NCI-H345 (cell line): ENCODE measurements around the gene IGF1R.
"Not testable (repeated sequence)": the region's sequence is repeated elsewhere in the genome, so short reads cannot be mapped to it uniquely, and the experiment has no call there.

ENCODE experiments used
- DNase-seq: peaks from one replicate; lab custom pipeline; 2025; lab: John Stamatoyannopoulos, UW

The IGF1R gene

DNA sequence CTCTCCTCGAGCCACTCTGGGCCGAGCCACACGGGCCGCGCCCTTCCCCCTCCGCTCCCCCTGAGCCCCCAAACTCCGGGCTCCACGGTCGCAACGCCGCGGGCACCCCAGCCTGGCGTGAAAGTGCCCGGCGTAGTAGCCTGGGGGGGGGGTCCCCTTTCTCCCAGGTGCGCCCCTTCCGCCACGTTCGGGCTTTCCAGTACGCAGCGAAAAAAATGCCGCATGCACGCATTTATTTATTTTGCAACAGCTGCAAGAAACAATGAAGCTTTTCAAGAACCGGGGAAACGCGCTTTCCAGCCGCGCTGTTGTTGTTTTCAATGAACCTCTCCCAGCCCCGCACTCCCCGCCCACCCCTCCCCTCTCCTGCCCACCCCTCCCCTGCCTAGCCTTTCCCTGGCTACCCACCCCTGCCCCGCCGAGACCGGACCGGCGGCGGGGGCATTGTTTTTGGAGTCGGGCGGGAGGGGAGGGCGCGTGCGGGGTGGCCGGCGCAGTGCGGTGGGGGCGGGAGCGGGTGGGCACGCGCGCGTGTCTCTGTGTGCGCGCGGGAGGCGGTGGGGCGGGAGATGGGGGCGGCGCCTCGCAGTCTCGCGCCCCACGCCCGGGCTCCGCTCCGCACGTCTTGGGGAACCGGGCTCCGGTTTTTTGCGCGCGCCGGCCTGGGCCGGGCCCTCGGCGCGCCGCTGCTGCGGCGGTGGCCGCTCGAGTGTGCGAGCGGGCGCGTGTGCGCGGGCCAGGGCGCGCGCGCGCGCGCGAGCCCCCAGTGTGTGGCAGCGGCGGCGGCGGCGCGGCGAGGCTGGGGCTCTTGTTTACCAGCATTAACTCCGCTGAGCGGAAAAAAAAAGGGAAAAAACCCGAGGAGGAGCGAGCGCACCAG lies at the start of gene IGF1R:
Gene IGF1R, plus strand, starts transcription at position 766 of the 880 bp plus-strand sequence. CDS start 1,043 bp downstream, outside the sequence.
- DNase-seq = peak; percentile 89

DNA sequence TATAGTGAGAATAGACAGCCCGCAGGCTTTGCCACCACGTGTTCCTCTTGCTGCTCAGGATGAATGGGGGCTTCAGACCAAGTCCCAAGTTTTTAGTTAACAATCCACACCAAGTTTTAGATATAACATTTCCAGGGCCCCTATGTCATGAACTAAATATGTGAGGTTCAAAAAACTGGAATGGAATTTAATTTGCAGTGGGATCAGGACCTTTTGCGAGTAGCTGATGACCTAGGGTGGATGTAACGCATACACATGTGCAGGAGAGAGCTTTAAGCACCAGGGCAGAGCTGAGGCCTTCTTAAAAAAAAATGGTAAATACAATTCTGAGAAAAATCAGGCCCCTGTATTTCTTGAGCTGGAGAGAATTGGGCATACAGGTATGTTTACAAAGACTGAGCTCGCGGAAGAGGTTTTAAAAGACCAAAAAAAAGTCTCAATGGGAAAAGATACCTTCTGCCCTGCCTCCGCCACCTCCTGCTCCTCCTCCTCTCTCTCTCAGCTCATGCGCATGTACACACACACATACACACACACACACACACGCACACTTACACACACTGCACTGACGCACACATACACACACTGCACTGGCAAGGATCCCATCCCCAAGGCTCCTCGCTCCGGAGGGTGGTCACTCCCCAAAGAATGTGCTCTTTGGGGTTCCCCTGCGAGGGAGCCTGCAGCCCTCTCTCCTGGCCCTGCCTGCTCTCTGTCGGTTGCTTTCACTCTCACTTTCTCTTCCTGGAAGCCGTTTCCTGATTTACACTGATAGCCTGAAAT lies 48.2 kb upstream of the IGF1R start:
- DNase-seq = no peak

DNA sequence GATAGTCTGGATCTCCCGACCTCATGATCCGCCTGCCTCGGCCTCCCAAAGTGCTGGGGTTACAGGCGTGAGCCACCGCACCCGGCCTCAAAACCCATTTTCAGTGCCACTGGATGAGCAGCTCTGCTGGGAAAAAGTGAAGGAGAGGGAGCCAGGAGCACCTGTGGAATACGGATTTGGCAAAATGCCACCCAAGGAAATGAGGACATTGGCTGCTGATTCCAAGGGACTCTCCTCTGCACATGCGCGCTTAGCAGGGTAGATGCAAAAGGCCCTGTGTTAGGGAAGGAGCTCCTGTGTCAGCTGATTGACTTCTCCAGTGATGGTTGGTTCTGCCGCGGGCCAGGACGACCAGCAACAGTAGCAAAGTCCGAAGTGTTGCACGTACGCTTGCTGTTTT lies 43.4 kb upstream of the IGF1R start:
- DNase-seq = no peak

DNA sequence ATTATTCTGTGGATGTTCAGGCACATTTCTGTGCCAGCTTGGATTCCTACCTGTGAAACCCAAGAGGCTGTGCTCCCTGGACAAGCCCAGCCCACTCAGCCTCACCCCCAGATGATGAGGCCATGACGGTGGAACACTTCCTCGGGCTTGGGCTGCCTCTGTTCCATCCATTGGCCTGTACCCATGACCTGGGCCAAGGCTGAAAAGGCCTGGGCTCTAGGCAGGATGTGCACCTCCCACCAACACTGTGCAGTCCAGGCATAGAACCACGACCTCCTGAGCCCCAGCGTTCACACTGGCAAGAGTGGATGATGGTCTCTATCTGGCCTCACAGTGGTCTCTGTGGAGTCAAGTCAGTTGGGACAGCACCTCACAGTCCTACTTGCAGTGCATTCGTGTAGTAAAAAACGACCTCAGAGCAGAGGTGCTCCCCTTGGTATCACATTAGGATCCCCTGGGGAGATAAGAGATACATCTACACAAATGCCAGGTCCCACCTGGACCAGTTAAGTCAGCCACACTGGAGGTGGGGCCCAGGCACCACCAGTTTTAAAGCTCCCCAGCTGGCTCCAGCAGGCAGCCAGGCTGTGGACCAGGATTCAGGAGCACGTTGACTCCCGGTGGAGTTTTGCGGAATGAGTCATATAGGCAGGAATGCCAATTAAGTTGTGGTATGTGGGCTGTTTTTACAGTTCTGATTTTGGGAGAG lies 39.0 kb upstream of the IGF1R start:
- DNase-seq = no peak

DNA sequence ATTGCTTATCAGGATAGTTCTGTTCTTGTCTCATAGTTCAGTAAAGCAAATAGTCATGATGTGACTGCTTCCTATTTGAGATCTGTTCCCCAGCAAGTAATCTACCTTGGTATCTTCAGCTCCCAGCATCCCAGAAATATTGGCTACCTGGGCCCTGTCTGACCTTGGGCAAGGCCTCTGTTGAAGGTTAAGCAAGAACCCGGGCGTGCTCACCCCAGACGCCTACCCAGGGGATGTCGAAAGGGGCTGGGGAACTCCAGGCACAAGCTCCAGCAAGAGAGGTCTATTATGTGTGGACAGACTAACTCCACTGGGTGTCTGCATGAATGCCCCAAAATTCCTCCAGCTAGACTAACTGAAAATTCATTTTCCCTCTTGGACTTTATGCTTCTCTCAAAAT lies 37.3 kb upstream of the IGF1R start:
- no peak for DNase-seq

DNA sequence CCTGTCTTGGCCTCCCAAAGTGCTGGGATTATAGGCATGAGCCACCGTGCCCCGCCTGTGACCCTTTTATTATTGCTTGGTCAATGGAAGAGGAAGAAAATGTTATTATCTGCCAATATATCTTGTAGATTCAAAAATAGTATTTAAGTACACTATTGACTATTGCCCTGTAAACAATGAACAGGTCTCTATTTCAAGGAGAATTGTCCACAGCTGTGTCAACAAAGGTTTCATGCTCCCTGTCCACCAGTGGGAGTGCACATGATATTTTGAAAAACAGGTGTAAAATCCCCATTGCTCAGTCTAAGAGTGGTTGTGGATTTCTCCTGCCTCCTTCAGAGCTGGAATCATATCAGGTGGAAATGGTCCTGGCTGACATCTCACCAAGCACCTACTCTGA lies 36.5 kb upstream of the IGF1R start:
- DNase-seq = no peak

DNA sequence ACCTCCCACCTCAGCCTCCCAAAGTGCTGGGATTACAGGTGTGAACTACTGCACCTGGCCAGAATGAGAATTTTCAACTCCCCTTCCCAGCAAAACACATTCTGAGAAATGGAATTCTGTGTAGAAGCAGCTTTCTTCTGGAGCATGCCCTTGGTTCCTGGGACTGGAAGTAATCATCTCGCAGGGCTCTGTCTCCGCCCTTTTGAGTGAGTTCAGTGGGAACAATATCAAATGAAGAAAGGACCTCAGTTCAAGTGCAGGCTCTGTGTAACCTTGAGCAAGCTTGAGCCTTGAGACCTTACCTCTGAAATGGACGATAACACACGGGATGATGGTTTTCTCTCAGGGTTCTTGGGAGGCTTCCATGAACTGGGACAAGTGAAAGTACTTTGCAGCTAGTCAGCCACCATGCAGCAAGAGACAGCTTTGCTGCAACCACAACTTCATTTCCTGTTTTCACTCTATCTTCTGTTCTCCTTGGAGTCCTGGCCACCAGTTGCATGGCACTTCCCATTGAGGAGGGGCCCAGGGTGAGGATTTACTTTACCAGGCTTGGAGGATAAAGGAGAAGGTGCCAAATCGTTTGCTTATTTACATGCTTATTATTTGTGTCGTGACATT lies 35.7 kb upstream of the IGF1R start:
- DNase-seq = no peak

DNA sequence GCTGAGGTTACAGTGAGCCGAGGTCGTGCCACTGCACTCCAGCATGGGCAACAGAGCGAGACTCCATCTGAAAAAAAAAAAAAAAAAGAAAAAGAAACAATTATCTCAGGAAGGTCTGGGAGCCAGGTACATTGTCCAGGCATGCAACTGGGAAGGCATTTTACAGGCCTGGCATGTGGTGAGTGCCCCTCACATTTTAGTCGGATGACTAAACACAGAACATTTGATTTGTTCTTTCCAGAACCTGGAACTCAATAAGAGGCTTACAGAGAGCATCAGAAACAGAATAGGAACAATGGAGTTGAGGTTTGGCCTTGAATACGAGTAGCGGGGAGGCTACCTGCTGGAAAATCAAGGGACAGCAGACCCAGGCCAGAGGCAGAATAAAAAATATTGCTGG lies 33.7 kb upstream of the IGF1R start:
- DNase-seq = no peak

DNA sequence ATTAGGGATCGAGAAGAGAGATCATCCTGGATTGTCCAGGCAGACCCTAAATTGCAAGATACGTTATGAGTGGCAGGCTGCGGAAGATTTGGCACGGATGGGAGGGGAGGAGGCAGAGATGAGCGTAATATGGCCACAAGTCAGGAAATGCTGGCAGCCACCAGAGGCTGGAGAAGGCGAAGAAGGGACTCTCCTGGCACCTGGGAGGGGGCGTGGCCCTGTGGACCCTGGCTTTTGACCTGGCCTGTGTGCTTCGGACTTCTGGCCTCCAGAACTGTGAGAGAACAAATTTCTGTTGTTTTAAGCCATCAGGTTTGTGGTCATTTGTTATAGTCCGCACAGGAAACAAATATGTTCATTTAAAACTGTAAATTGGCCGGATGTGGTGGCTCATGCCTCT lies 31.9 kb upstream of the IGF1R start:
- DNase-seq = no peak

DNA sequence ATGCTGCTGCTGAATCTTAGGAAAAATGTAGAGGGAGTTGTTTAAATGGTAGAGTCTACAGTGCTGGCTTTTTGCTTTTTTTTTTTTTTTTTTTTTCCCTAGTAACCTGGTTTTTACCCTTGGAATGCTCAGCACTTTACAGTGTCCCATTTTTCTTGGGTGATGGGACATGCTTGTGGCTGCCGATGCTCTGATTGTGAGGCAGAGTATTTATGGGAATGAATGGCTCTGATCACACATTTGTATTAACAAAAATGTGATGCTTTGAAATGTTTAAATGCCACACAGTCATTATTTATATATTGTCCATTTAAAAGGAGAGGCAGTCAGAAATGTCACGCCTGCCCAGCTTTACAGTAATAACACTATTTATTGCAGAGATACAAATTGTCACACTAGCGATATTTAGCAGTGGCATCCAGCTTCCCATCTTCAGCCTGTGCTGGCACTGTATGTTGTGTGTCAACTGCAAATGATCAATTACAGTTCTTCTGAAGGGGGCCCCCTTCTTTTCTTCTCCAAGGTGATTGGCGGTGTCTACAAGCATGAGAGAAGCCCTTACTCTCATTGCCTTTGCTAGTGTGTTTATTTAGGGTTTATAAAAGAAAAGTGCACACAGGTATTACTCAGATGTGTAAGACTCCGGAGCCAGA lies 30.9 kb upstream of the IGF1R start:
- no peak for DNase-seq

DNA sequence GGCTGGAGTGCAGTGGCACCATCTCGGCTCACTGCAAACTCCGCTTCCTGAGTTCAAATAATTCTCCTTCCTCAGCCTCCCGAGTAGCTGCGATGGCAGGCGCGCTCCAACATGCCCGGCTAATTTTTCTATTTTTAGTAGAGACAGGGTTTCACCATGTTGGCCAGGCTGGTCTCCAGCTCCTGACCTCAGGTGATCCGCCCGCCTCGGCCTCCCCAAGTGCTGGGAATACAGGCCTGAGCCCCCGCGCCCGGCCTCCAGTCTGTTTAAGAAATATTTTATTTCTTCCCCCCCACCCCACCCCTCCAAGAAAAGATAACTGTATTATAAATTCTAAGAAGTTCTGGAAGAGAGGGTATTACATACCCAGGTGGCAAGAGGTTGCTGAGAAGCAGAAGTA lies 29.8 kb upstream of the IGF1R start:
- not testable (repeated sequence) for DNase-seq

DNA sequence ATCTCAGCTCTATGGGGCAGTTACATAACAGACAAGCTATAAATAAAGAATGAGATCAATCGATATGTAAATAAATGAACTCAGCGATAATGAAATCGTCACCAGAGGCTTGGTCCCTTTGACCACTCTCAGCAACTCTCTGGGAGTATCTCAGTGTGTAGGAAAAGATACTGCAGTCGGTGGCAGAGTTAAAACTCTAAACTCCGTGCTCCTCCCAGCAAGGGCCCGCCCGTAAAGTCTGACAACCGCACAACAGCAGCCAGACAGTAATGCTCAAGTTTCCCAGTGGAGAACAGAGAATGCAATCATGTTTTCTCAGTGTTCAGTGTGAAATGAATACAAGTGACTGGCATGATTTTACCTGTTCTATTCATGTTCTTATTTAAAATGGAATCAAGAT lies 28.3 kb upstream of the IGF1R start:
- no peak for DNase-seq

DNA sequence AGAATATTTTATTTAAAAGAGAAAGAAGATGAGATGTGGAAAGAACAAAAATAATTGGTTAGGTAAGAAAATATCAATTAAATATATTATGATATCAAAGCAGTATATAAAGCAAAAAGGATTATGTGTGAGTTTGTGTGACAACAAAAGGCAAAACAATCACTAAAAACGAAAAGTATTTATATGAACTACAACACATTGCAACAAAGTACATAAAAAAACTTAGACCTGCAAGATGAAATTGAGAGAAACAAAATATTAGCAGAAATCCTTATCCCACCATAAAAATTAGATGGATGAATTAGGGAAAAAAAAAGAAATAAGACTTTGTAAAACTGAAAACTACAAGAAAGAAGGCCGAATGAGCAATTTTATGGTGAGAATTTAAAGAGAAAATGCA lies 27.3 kb upstream of the IGF1R start:
- no peak for DNase-seq

DNA sequence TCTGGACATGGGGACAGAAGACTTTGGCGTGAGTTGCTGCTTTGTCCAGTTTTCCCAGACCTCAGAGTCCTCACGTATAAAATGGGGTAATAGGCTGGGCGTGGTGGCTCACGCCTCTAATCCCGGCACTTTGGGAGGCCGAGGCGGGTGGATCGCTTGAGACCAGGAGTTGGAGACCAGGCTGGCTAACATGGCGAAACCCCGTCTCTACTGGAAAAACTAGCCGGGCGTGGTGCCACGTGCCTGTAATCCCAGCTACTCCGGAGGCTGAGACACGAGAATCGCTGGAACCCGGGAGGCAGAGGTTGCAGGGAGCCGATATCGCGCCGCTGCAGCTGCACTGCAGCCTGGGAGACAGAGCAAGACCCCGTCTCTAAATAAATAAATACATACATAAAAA lies 22.7 kb upstream of the IGF1R start:
- no peak for DNase-seq

DNA sequence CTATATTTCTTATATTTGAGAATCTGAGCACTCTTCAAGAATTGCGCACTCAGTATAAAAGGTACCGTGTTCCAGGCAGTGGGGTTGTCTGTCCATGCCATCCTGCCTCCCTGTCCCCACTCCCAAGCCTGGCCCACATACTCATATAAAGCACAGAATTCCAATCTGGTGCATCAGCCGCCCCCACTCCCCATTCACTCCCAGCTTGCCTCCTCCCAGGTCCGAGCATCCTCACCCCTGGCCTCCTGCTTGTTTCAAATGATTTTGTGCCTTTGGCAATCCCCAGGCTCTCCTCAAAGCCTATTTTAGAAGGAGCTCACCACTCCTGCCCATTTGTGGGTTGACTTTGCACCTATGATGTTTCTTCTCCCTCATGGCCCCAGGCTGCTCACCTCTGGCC lies 22.2 kb upstream of the IGF1R start:
- no peak for DNase-seq

DNA sequence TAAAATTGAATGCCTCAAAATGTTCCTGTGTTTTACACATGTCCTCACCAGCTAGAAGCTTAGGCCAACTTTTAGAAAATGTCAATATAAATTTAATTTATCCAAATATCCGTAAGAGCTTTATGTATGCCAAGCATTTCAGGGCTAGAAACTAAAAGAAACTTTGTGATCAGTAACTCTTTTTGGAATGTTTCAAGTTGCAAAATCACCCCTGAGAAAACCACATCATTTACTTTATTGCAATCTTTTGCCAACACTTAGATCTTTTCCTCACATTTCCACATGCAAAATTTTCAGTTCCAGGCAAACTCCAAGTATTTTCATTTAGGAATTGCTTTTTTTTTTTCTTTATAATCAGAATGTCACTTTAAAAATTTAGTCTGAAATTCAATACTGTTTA lies 20.1 kb upstream of the IGF1R start:
- DNase-seq = no peak

DNA sequence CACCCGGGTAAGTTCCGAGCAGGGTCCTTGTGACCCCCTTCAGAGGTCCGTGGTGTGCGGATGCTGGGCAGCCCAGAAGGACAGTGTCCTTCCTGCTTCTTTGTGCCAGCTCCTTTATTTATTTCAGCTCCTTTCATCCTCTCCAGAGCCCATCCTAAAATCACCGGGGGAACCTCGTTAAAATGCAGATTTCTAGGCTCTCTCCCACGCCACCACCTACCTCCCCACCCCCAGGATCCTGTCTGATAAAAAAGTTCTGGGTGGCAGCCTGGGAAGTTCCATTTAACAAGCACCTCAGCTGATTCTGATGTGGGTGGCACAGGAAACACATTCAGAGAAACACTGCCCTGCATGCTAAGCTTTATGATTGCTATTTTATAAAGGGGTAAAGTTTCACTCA lies 12.5 kb upstream of the IGF1R start:
- DNase-seq = no peak

DNA sequence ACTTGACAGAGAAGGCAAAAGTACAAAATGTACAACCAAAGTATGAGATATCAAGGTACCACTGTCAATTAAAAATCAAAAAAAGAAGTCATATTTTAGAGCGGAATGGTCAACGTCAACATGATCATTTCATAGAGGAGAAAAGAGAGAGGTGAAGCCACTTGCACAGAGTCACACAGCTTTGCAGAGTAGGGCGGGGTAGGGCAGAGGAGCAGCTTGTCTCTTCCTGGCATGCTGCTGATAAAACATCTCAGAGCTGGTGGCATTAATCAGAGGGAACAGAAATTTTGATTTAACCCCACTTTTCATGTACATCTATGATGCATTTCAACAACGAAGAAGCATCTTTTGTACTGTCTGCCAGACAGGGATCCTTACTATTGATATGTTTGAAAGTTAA lies 5.2 kb upstream of the IGF1R start:
- no peak for DNase-seq

DNA sequence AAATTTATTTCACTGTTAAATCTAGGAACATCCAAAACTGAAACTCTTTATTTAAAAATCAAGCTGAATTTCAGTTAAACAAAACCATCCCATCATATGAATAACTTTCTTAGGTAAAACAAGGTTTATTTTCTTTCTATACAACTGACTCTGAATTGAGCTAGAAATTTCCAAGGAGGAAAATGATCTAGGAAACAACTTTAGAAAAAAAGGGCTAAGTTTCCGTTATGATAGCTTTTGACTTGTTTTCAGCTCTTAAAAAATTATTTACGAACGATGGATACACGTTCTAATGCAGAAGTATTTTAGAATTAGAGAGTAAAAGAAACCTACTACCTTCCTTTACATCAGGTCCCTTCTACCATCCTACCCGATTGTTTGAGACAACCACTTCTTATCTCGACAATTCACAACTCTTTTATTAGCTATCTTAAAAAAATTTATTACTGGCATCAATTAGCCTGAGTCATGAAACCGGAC lies 1.8 kb upstream of the IGF1R start:
- DNase-seq = no peak

DNA sequence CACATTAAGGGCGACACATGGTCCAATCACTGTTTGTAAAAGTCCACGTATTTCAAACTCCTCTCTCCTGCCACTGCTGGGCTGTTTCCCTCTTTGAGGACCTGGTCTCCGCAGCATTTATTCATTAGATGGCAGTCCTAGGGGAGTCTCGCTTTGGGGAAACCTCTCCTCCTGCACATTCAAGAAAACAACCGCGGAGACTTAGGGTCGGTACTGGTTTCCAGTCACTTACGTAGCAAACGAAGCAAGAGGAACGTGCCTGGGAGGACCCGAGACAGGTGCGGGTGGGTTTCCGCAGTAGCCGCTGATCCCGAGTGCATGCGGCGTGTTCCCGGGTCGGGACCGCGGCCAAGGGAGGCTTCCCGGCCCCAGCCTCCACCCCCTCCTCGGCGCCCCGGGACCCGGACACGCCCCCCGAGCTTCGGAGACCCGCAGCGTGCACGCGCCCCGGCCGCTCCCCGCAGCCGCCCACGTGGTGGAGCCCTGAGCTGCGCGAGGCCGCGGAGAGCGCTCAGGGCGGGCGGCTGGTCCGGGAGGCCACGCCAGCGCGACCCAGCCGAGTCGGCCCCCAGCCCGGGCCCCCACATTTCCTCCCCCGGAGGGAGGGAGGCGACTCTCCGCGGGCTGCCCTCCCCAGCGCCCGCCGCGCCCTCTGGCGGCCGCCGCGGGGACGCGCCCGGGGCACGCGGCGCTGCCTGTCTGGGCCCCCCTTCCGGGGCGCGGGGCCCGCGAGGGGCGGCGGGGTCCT lies 1.1 kb upstream of the IGF1R start:
- DNase-seq = peak; percentile 66
